ENCODE data around the gene CEP83. TPM values are rescaled to one million over a fixed set of nuclear protein-coding genes. Genes with fewer than 3 reads are reported as not detected.

Gene CEP83, protein sequence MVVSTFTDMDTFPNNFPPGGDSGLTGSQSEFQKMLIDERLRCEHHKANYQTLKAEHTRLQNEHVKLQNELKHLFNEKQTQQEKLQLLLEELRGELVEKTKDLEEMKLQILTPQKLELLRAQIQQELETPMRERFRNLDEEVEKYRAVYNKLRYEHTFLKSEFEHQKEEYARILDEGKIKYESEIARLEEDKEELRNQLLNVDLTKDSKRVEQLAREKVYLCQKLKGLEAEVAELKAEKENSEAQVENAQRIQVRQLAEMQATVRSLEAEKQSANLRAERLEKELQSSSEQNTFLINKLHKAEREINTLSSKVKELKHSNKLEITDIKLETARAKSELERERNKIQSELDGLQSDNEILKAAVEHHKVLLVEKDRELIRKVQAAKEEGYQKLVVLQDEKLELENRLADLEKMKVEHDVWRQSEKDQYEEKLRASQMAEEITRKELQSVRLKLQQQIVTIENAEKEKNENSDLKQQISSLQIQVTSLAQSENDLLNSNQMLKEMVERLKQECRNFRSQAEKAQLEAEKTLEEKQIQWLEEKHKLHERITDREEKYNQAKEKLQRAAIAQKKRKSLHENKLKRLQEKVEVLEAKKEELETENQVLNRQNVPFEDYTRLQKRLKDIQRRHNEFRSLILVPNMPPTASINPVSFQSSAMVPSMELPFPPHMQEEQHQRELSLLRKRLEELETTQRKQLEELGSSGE
- 10 to 100 TPM; 14.4 to 45.7 (median 23.1) TPM for total RNA-seq
- polyA plus RNA-seq = 27.4 TPM
- long read RNA-seq, donor 1, partial matches to known transcripts = 10 of 33 reads
- long read RNA-seq, donor 1, other reads (novel, unspliced or antisense) = 16 of 33 reads
- long read RNA-seq, donor 2, partial matches to known transcripts = 0 of 15 reads
- long read RNA-seq, donor 2, other reads (novel, unspliced or antisense) = 12 of 15 reads
- long read RNA-seq, donor 3, transcript CEP83-201 (16 exons, 3,130 nt) = major isoform, 5 of 47 reads
- long read RNA-seq, donor 3, partial matches to known transcripts = 20 of 47 reads
- long read RNA-seq, donor 3, other reads (novel, unspliced or antisense) = 20 of 47 reads
- long read RNA-seq, donor 4, partial matches to known transcripts = 18 of 30 reads
- long read RNA-seq, donor 4, other reads (novel, unspliced or antisense) = 10 of 30 reads

DNA sequence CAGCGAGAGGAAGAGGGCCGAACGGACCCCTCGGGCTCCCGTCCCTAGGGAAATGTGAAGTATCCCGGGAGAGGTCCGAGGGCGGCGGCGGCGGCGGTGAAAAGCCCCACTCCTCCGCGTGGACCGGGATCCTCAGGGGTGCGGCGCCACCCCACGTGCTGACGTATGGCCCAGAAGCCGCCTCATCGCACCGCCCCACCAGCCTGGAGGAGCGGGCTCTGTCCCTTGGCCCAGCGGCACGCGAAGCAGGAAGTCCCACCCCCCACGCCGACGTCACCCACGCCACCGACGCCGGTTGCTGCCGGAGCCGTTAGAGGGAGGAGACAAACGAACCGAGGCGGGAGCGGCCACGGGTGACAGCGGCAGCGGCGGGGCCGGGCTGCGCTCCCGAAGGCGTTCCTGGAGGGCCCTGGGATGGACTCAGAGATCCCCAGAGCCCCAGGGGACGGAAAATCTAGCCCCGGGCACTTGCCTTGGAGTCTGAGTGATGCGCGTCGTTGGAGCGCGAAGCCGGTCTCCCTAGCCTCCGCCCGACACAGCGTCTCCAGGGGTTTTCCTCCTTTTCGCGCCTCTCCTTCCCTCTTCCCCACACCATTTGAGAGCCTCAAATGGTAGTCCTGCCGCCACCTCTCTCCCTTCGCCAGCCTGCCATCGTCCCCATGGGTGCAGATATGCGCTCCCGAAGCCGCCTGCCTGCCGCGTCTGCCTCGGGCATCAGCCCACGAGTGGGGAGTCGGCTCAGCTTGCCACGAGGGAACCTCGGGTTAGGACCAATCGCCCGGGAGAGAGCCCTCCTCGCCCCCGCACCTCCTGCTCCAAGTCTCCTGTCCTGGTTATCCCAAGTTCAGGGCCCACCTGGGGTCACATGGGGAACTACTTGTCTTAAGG is at the start of gene CEP83:
Gene CEP83, minus strand, starts transcription at position 140 of the 888 bp plus-strand sequence. CDS start 47,377 bp downstream, outside the sequence.
- ATAC-seq = peak; percentile 100
- no peaks in the 10 kb centered on the region for H3K27me3 ChIP-seq (ENCODE audit: control insufficient read depth, insufficient read depth)
- H3K9me3 ChIP-seq (ENCODE audit: control insufficient read depth, low read length) = no peaks in the 10 kb centered on the region
- intact Hi-C loops (cut with DNase I) = no loop called here
- H3K4me1 ChIP-seq (ENCODE audit: control insufficient read depth, insufficient read depth, low read length) = no peaks in the 10 kb centered on the region
- H3K27ac ChIP-seq (ENCODE audit: low read length) = peak within 1 kb of the TSS; percentile 73
- WGBS = under 1% methylated on average over 77 of the region's 77 CpGs
- peak; percentile 98 to 99 (median 99) for DNase-seq
- peak within 1 kb of the TSS; percentile 59 for H3K4me3 ChIP-seq (ENCODE audit: low read length)

DNA sequence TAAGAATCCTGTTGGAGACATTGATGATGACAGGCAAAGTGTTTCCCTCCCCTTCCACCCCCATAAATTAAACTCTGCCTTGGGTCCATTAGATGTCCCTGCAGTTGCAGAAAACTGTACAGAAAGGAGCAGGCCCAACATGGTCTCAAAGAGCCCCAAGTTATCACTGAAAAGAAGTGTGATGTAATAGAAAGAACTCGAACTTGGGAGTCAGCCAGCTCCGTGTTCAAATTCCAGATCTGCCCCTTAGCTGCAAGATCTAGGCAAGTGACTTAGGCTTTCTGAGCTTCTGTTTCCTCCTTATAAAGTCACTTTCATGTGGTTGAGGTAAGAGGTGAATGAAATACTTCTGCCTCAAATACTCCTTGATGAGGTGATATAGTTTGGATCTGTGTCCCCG is 49.6 kb upstream of the CEP83 start:
- H3K27me3 ChIP-seq (ENCODE audit: control insufficient read depth, insufficient read depth) = no peaks in the 10 kb centered on the region
- H3K4me1 ChIP-seq (ENCODE audit: control insufficient read depth, insufficient read depth, low read length) = no peaks in the 10 kb centered on the region
- H3K4me3 ChIP-seq (ENCODE audit: low read length) = no peak overlapping the region
- DNase-seq (peak in 1 of 3 donors; percentile 54), ATAC-seq (no peak)
- intact Hi-C loops (cut with DNase I) = no loop called here
- H3K9me3 ChIP-seq (ENCODE audit: control insufficient read depth, low read length) = no peaks in the 10 kb centered on the region
- H3K27ac ChIP-seq (ENCODE audit: low read length) = no peak overlapping the region
- WGBS = 56% methylated on average over 3 of the region's 3 CpGs

DNA sequence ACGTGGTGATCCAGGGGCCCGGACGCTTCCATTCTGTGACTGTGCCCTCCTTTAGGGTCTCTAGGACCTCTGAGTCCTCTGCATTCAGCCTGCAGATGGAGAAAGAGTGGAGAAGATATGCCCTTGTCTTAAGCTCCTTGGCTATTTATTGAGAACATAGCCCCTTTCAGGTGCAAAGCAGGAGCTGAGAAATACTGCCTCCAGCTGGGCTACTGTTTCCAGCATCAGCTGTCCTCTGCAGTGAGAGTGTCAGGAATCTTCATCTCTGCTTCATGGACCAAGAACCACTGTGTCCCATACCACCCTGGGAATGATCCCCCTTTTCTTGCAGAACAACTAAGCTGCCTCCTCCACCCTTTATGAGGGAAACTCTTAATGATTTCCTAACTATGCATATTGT is 47.8 kb upstream of the CEP83 start:
- no peak for DNase-seq
- 91% methylated on average over 3 of the region's 3 CpGs for WGBS
- H3K27ac ChIP-seq (ENCODE audit: low read length) = no peak overlapping the region
- H3K4me1 ChIP-seq (ENCODE audit: control insufficient read depth, insufficient read depth, low read length) = no peaks in the 10 kb centered on the region
- H3K27me3 ChIP-seq (ENCODE audit: control insufficient read depth, insufficient read depth) = no peaks in the 10 kb centered on the region
- ATAC-seq = no peak
- intact Hi-C loops (cut with DNase I) = no loop called here
- H3K4me3 ChIP-seq (ENCODE audit: low read length) = no peak overlapping the region
- H3K9me3 ChIP-seq (ENCODE audit: control insufficient read depth, low read length) = no peaks in the 10 kb centered on the region

DNA sequence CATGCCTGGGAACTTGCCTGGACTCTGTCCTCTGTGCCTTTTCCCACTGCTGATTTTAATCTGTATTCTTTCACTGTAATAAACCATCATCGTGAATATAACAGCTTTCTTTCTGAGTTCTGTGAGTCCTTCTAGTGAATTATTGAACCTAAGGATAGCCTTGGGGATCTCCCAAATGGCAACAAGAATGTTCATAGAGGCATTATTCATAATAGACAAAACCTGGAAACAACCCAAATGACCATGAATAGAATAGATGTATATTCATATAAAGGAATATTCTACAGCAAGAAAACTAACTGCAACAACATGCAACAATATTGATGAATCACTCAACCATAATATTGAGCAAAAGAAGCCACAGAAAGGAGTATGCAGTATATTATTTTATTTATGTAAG is 44.7 kb upstream of the CEP83 start:
- 90% methylated on average over 1 of the region's 1 CpG for WGBS

DNA sequence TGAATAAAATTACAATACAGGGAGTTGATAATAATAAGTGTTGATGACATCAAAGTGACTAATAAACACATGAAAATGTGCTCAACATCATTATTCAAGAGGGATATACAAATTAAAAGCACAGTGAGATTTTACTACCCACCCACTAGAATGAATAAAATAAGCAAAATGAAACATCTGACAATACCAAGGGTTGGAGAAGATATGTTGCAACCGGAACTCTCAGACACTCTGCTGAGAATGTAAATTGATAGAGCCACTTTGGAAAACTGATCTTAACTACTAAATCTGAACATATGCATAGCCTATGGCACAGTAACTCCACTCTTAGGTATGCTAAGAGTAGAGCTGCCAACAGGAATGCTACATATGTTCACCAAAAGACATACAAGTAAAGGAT is 44.0 kb upstream of the CEP83 start:
- WGBS = 97% methylated on average over 1 of the region's 1 CpG
- intact Hi-C loops (cut with DNase I) = no loop called here
- ATAC-seq (no peak), DNase-seq (no peak)
- no peaks in the 10 kb centered on the region for H3K9me3 ChIP-seq (ENCODE audit: control insufficient read depth, low read length)
- no peak overlapping the region for H3K4me3 ChIP-seq (ENCODE audit: low read length)
- H3K4me1 ChIP-seq (ENCODE audit: control insufficient read depth, insufficient read depth, low read length) = no peaks in the 10 kb centered on the region
- H3K27me3 ChIP-seq (ENCODE audit: control insufficient read depth, insufficient read depth) = no peaks in the 10 kb centered on the region
- H3K27ac ChIP-seq (ENCODE audit: low read length) = no peak overlapping the region

More for the DNA sequence above, 44.7 kb upstream of the CEP83 start:
- Histone ChIP-seq H3K4me3 (ENCODE audit: low read length) (no peak overlapping the region), H3K27me3 (ENCODE audit: control insufficient read depth, insufficient read depth) (no peaks in the 10 kb centered on the region), H3K9me3 (ENCODE audit: control insufficient read depth, low read length) (no peaks in the 10 kb centered on the region), H3K27ac (ENCODE audit: low read length) (no peak overlapping the region), H3K4me1 (ENCODE audit: control insufficient read depth, insufficient read depth, low read length) (no peaks in the 10 kb centered on the region)
- DNase-seq = no peak
- intact Hi-C loops (cut with DNase I) = no loop called here
- no peak for ATAC-seq

DNA sequence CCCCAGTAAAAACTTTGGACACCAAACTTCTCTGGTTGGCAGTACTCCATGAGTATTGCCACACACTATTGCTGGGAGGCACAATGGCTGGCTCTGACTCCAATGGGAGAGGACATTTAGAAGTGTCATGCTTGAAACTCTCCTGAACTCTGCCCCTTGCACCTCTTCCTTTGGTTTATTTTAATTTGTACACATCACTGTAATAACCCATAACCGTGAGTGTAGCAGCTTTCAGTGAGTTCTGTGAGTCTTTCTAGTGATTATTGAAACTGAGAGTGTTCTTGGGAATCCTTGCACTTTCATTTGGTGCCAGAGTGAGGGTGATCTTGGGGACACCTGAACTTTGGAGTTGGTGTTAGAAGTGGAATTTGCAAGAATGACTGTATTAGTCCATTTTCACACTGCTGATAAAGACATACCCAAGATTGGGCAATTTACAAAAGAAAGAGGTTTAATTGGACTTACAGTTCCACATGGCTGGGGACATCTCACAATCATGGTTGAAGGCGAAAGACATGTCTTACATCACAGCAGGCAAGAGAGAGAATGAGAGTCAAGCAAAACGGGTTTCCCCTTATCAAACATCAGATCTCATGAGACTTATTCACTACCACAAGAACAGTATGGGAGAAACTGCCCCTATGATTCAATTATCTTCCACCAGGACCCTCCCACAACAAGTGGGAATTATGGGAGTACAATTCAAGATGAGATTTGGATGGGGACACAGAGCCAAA is 41.3 kb upstream of the CEP83 start:
- ATAC-seq = no peak
- no peaks in the 10 kb centered on the region for H3K4me1 ChIP-seq (ENCODE audit: control insufficient read depth, insufficient read depth, low read length)
- intact Hi-C loops (cut with DNase I) = no loop called here
- WGBS = 80% methylated on average over 3 of the region's 3 CpGs
- no peak overlapping the region for H3K27ac ChIP-seq (ENCODE audit: low read length)
- no peaks in the 10 kb centered on the region for H3K27me3 ChIP-seq (ENCODE audit: control insufficient read depth, insufficient read depth)
- H3K9me3 ChIP-seq (ENCODE audit: control insufficient read depth, low read length) = no peaks in the 10 kb centered on the region
- DNase-seq = no peak
- no peak overlapping the region for H3K4me3 ChIP-seq (ENCODE audit: low read length)

DNA sequence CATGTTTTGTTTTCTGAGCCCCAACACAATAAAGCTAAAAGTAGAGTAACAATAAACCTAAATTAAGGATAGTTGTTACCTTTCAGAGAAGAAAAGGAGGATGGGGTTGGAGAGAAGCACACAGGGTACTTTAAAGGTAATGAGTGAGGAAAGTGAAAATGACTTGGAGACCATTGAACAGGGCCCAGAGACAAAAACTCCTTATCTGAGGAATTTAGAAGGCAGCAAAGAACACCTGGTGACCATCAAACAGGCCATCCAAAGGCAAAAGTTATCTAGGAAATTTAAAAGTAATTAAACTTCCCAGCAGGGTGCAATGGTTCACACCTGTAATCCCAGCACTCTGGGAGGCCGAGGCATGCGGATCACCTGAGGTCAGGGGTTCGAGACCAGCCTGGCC is 39.0 kb upstream of the CEP83 start:
- Histone ChIP-seq H3K9me3 (ENCODE audit: control insufficient read depth, low read length) (no peaks in the 10 kb centered on the region), H3K4me1 (ENCODE audit: control insufficient read depth, insufficient read depth, low read length) (peaks cover 1% of the 10 kb centered on the region), H3K27me3 (ENCODE audit: control insufficient read depth, insufficient read depth) (no peaks in the 10 kb centered on the region), H3K27ac (ENCODE audit: low read length) (no peak overlapping the region), H3K4me3 (ENCODE audit: low read length) (no peak overlapping the region)
- no peak for ATAC-seq
- 84% methylated on average over 3 of the region's 3 CpGs for WGBS
- intact Hi-C loops (cut with DNase I) = no loop called here
- no peak for DNase-seq

DNA sequence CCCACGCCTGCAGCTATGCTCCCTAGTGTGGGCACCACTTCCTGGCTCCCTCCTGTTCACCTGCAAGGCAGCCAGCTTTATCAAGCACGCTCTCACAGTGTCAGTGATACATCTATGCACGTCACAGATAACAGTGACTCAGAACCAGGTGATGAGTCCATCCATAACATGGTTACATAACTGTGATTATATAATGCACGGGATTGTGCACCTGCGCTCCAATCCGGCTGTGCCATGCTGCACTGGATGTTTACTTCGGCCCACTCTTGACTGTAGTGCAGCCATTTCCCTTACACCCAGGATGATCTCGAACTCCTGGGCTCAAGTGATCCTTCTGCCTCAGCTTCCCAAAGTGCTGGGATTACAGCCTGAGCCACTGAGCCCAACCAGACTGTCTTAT is 38.4 kb upstream of the CEP83 start:
- Histone ChIP-seq H3K27me3 (ENCODE audit: control insufficient read depth, insufficient read depth) (no peaks in the 10 kb centered on the region), H3K27ac (ENCODE audit: low read length) (no peak overlapping the region), H3K4me3 (ENCODE audit: low read length) (no peak overlapping the region), H3K9me3 (ENCODE audit: control insufficient read depth, low read length) (no peaks in the 10 kb centered on the region), H3K4me1 (ENCODE audit: control insufficient read depth, insufficient read depth, low read length) (peaks cover 1% of the 10 kb centered on the region)
- intact Hi-C loops (cut with DNase I) = no loop called here
- ATAC-seq (no peak), DNase-seq (no peak)
- WGBS = 93% methylated on average over 8 of the region's 8 CpGs

DNA sequence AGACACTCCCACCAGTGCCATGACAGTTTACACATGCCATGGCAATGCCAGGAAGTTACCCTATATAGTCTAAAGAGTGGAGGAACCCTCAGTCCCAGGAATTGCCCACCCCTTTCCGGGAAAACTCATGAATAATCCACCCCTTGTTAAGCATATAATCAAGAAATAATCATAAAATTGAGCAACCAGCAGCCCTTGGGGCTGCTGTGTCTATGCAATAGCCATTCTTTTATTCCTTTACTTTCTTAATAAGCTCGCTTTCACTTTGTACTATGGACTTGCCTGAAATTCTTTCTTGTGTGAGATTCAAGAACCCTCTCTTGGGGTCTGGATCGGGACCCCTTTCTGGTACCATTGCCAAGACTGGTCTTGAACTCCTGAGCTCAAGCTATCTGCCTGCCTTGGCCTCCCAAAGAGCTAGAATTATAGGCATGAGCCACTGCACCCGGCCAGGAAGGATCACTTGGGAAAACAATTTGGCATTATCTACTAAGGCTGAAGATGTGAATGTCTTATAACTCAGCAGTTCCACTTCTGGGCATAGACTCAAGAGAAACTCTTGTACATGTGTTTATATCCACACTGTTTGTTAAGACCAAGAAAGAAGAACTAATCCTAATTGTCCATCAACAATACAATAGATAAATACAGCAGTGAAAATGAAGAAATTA is 35.9 kb upstream of the CEP83 start:
- Histone ChIP-seq H3K9me3 (ENCODE audit: control insufficient read depth, low read length) (no peaks in the 10 kb centered on the region), H3K4me3 (ENCODE audit: low read length) (no peak overlapping the region), H3K27ac (ENCODE audit: low read length) (no peak overlapping the region), H3K4me1 (ENCODE audit: control insufficient read depth, insufficient read depth, low read length) (peaks cover 1% of the 10 kb centered on the region), H3K27me3 (ENCODE audit: control insufficient read depth, insufficient read depth) (no peaks in the 10 kb centered on the region)
- intact Hi-C loops (cut with DNase I) = no loop called here
- peak in 1 of 2 donors; percentile 88 for ATAC-seq
- 63% methylated on average over 4 of the region's 4 CpGs for WGBS
- peak in 1 of 3 donors; percentile 40 for DNase-seq

All from right cardiac atrium (tissue), 5 donors.